H9 (cell line): ENCODE measurements around the gene MYO15B. TPM values are rescaled to one million over a fixed set of nuclear protein-coding genes. Genes with fewer than 3 reads are reported as not detected.

Experiments used
- DNase-seq: peaks from one replicate; pipeline ENCODE4 v3.0.0-alpha.2; 2017
- H2AFZ ChIP-seq: one replicate; pipeline ENCODE4 v1.6.1; 2013; ENCODE audit warnings: mild to moderate bottlenecking, low read length, control low read depth, moderate library complexity
- H2AK5ac ChIP-seq: 2 replicates; pipeline ENCODE4 v1.6.1; 2013; ENCODE audit warnings: low read length, control low read depth, mixed read lengths; ENCODE audit not compliant: insufficient read length
- H2BK120ac ChIP-seq: one replicate; pipeline ENCODE4 v1.6.1; 2013; ENCODE audit warnings: low read depth, mild to moderate bottlenecking, low read length, control low read depth, inconsistent platforms; ENCODE audit not compliant: poor library complexity, severe bottlenecking
- H2BK12ac ChIP-seq: 2 replicates; pipeline ENCODE4 v1.6.1; 2013; ENCODE audit warnings: low read length, control low read depth, mixed read lengths, low read depth; ENCODE audit not compliant: insufficient read length
- H2BK15ac ChIP-seq: 2 replicates; pipeline ENCODE4 v1.6.1; 2013; ENCODE audit warnings: low read depth, low read length, control low read depth
- H2BK20ac ChIP-seq: one replicate; pipeline ENCODE4 v1.6.1; 2013; ENCODE audit warnings: low read depth, mild to moderate bottlenecking, low read length, control low read depth, inconsistent platforms; ENCODE audit not compliant: poor library complexity, severe bottlenecking
- H2BK5ac ChIP-seq: 2 replicates; pipeline ENCODE4 v1.6.1; 2013; ENCODE audit warnings: low read length, control low read depth, mixed read lengths; ENCODE audit not compliant: insufficient read length
- H3K14ac ChIP-seq: 2 replicates; pipeline ENCODE4 v1.6.1; 2013; ENCODE audit warnings: low read length, control low read depth; ENCODE audit not compliant: insufficient read depth
- H3K18ac ChIP-seq: 2 replicates; pipeline ENCODE4 v1.6.1; 2013; ENCODE audit warnings: low read depth, mild to moderate bottlenecking, mixed read lengths, low read length, control low read depth; ENCODE audit not compliant: insufficient read length
- H3K23ac ChIP-seq: 2 replicates; pipeline ENCODE4 v1.6.1; 2013; ENCODE audit warnings: low read length, control low read depth, mixed read lengths, low read depth; ENCODE audit not compliant: insufficient read length
- H3K23me2 ChIP-seq: 2 replicates; pipeline ENCODE4 v1.6.1; 2013; ENCODE audit warnings: low read depth, mild to moderate bottlenecking, mixed read lengths, low read length, control low read depth; ENCODE audit not compliant: insufficient read length, poor library complexity, severe bottlenecking
- H3K27ac ChIP-seq: 2 replicates; pipeline ENCODE4 v1.5.1; 2013; ENCODE audit warnings: low read length, control low read depth, mixed read lengths, low read depth; ENCODE audit not compliant: insufficient read length
- H3K27me3 ChIP-seq: 2 replicates; pipeline ENCODE4 v1.6.1; 2013; ENCODE audit warnings: low read length, control low read depth, inconsistent platforms; ENCODE audit not compliant: insufficient read depth
- H3K4ac ChIP-seq: 2 replicates; pipeline ENCODE4 v1.6.1; 2013; ENCODE audit warnings: low read depth, mild to moderate bottlenecking, control low read depth, inconsistent platforms, low read length, moderate library complexity
- H3K4me1 ChIP-seq: 2 replicates; pipeline ENCODE4 v1.6.1; 2013; ENCODE audit warnings: low read length, control low read depth, inconsistent platforms; ENCODE audit not compliant: insufficient read depth
- H3K4me2 ChIP-seq: 2 replicates; pipeline ENCODE4 v1.6.1; 2013; ENCODE audit warnings: low read length, control low read depth, mixed read lengths; ENCODE audit not compliant: insufficient read length, insufficient read depth
- H3K56ac ChIP-seq: 2 replicates; pipeline ENCODE4 v1.6.1; 2013; ENCODE audit warnings: low read depth, mild to moderate bottlenecking, mixed read lengths, low read length, control low read depth; ENCODE audit not compliant: insufficient read length
- H3K79me1 ChIP-seq: 2 replicates; pipeline ENCODE4 v1.6.1; 2013; ENCODE audit warnings: low read depth, mild to moderate bottlenecking, moderate library complexity, low read length, control low read depth, inconsistent platforms; ENCODE audit not compliant: insufficient read depth, poor library complexity, severe bottlenecking
- H3K79me2 ChIP-seq: 2 replicates; pipeline ENCODE4 v1.6.1; 2013; ENCODE audit warnings: low read length, control low read depth, inconsistent platforms; ENCODE audit not compliant: insufficient read depth
- H3K9ac ChIP-seq: 2 replicates; pipeline ENCODE4 v1.6.1; 2013; ENCODE audit warnings: low read length, control low read depth, mixed read lengths; ENCODE audit not compliant: insufficient read length; ENCODE audit errors: extremely low read depth
- H3K9me3 ChIP-seq: one replicate; pipeline ENCODE4 v1.6.1; 2013; ENCODE audit warnings: low read depth, low read length, inconsistent platforms; ENCODE audit not compliant: control insufficient read depth
- H3T11ph ChIP-seq: one replicate; pipeline ENCODE4 v1.6.1; 2013; ENCODE audit warnings: mild to moderate bottlenecking, low read length, control low read depth, inconsistent platforms
- H4K20me1 ChIP-seq: one replicate; pipeline ENCODE4 v1.6.1; 2013; ENCODE audit not compliant: control insufficient read depth, insufficient read length, insufficient read depth
- H4K5ac ChIP-seq: 2 replicates; pipeline ENCODE4 v1.6.1; 2013; ENCODE audit warnings: low read depth, mild to moderate bottlenecking, mixed read lengths, low read length, control low read depth; ENCODE audit not compliant: insufficient read length
- H4K8ac ChIP-seq: replicated peaks from 2 replicates; pipeline ENCODE4 v1.6.1; 2013; ENCODE audit warnings: low read length, control low read depth, mixed read lengths, low read depth; ENCODE audit not compliant: insufficient read length
- H4K91ac ChIP-seq: 2 replicates; pipeline ENCODE4 v1.6.1; 2013; ENCODE audit warnings: low read depth, mild to moderate bottlenecking, moderate library complexity, mixed read lengths, low read length, control low read depth; ENCODE audit not compliant: insufficient read length
- H3K27ac Mint-ChIP-seq, 3 experiments: 2 replicates in 2 of 3; 3 replicates in 1 of 3; pipeline ENCODE4 v1.8.0; 2020 to 2021; ENCODE audit warnings: mixed read lengths in 3 of 3, mild to moderate bottlenecking in 1 of 3, moderate library complexity in 1 of 3
- H3K27me3 Mint-ChIP-seq: 2 replicates; pipeline ENCODE4 v1.8.0; 2021; ENCODE audit warnings: low read depth, mild to moderate bottlenecking, moderate library complexity, mixed read lengths
- H3K36me3 Mint-ChIP-seq, 3 experiments: 2 replicates in 2 of 3; 3 replicates in 1 of 3; pipeline ENCODE4 v1.8.0; 2020 to 2021; ENCODE audit warnings: low read depth in 3 of 3, mixed read lengths in 3 of 3; ENCODE audit not compliant: insufficient read depth in 1 of 3
- H3K4me1 Mint-ChIP-seq, 2 experiments: 2 replicates each; pipeline ENCODE4 v1.8.0; 2020; ENCODE audit warnings: mixed read lengths in 2 of 2
- H3K4me3 Mint-ChIP-seq, 2 experiments: 2 replicates in 1 of 2; 3 replicates in 1 of 2; pipeline ENCODE4 v1.8.0; 2020 to 2021; ENCODE audit warnings: mild to moderate bottlenecking in 2 of 2, mixed read lengths in 2 of 2, moderate library complexity in 1 of 2
- H3K9me3 Mint-ChIP-seq, 2 experiments: 2 replicates in 1 of 2; 3 replicates in 1 of 2; pipeline ENCODE4 v1.8.0; 2020; ENCODE audit warnings: mild to moderate bottlenecking in 2 of 2, mixed read lengths in 2 of 2, moderate library complexity in 1 of 2
- CTCF ChIP-seq: fragments of 200-600 bp; sonication (generic); conservative IDR thresholded peaks from 3 replicates; pipeline ENCODE4 v1.8.0; 2021; ENCODE audit warnings: antibody characterized with exemption, mild to moderate bottlenecking
- WGBS: extraction: QIAGEN DNeasy Blood & Tissue Kit; methylation state at CpG from one replicate; pipeline ENCODE4 v1.1.7; 2013; ENCODE audit warnings: missing lambda C conversion rate, low lambda C conversion rate, mixed read lengths; ENCODE audit not compliant: insufficient read length; ENCODE audit errors: extremely low coverage; 5-methylcytosine and 5-hydroxymethylcytosine counted together
- total RNA-seq: library from RNA; stranded (reverse); gene quantifications from 2 replicates; pipeline ENCODE4 v1.2.1, GENCODE V29; 2021

MYO15B gene
- total RNA-seq, 1 experiment from 2014 or later: 41.9 TPM

GRCh38 chr17:75595920-75596313 lies 8.3 kb downstream of the MYO15B start:
- Histone ChIP-seq H3K79me1 (no peaks in the 10 kb centered on the region), H4K91ac (no peak overlapping the region), H3K79me2 (no peaks in the 10 kb centered on the region), H2AK5ac (no peak overlapping the region), H4K5ac (no peak overlapping the region), H3T11ph (no peak overlapping the region), H3K4me1 (no peaks in the 10 kb centered on the region), H3K27ac (no peak overlapping the region), H3K4me2 (no peak overlapping the region), H2BK5ac (no peak overlapping the region), H4K8ac (no peak overlapping the region), H3K9me3 (no peaks in the 10 kb centered on the region), H2BK12ac (no peak overlapping the region), H3K27me3 (no peaks in the 10 kb centered on the region), H2BK15ac (no peak overlapping the region), H3K4ac (no peak overlapping the region), H2BK120ac (no peak overlapping the region), H4K20me1 (no peaks in the 10 kb centered on the region), H2BK20ac (no peak overlapping the region), H3K18ac (no peak overlapping the region), H3K23me2 (no peaks in the 10 kb centered on the region), H3K23ac (no peak overlapping the region), H3K9ac (no peak overlapping the region), H2AFZ (no peak overlapping the region), H3K56ac (no peak overlapping the region), H3K14ac (peak overlapping the region; percentile 47; the same call in 1 of the 2 replicates)
- peak; percentile 27 for DNase-seq
- WGBS: no CpG with 5 or more reads among the region's 6 CpGs
- Mint-ChIP-seq H3K9me3 (no peaks in the 10 kb centered on the region), H3K4me3 (no peak overlapping the region; a peak in 1 of 5 replicates), H3K4me1 (no peaks in the 10 kb centered on the region), H3K27me3 (no peaks in the 10 kb centered on the region; the same call in 1 of the 2 replicates), H3K27ac (peak overlapping the region in 1 of 3 experiments; percentile 48; a peak in 2 of 7 replicates), H3K36me3 (no peaks in the 10 kb centered on the region; a peak in 1 of 7 replicates)
- TF ChIP-seq CTCF: no peak
